GM11168 (cell line): Measurements from ENCODE around the gene EEFSEC.

Experiments
- in situ Hi-C: fragments of 300-500 bp; cut with MboI; formaldehyde crosslinking; loops from one replicate; pipeline ENCODE4 v1.12.0; 2022; ENCODE audit warnings: low sequenced_read_pairs; ENCODE audit not compliant: unreplicated experiment

EEFSEC gene

DNA sequence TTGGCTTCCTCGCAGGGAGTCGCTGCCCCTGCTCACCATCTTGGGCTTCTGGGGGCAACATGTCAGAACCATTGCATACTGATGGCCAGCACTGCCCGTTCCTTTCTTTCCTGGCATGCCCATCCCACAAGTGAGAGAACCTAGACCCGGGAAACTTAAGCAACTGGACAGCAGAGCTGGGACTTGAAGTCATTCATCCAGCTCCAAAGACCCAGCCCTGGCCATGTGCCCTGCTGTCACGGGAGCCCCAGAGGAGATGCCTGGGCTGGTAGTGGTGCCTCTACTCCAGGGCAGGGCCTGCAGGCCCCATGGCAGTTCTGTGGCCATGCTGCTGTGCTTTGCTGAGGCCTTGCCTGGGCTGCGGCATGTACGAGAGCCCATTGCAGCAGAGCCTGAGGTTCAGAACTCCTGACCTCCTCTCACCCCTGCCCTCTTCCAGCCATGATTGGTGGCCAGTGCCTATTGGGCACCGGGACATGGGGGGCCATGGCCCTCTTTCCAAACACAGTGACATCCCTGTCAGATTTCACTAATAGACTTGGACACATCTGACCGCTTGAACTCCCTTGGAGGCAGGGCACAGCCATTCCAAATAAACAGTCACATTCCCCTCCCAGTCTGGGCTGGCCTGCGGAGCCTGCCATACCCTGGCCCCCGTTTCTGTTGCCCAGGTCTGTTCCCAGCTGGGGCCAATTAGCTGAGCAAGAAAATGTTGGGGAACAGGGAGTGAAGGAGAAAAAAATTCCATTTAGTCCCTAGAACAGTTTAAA lies 115.9 kb downstream of the EEFSEC start:
- in situ Hi-C loops, result no loop called here

DNA sequence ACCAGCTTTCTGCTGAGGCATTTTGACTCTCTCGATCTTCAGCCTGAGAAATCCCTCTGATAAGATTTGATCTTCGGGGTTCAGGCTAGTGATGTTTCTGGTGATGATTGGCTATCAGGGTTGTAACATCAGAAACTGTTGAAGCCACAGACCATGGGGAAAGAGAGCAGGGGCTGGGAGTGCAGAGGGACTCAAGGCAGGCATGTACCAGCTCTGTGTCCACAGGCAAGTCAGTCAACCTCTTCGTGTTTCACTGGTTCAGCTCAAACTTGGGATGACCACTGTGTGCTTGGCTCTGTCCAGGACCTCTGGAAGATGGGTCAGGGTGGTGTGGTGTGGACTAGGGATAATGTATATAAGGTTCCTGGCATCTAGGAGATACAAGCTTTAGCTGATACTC lies 116.5 kb downstream of the EEFSEC start:
- in situ Hi-C loops, result no loop called here

DNA sequence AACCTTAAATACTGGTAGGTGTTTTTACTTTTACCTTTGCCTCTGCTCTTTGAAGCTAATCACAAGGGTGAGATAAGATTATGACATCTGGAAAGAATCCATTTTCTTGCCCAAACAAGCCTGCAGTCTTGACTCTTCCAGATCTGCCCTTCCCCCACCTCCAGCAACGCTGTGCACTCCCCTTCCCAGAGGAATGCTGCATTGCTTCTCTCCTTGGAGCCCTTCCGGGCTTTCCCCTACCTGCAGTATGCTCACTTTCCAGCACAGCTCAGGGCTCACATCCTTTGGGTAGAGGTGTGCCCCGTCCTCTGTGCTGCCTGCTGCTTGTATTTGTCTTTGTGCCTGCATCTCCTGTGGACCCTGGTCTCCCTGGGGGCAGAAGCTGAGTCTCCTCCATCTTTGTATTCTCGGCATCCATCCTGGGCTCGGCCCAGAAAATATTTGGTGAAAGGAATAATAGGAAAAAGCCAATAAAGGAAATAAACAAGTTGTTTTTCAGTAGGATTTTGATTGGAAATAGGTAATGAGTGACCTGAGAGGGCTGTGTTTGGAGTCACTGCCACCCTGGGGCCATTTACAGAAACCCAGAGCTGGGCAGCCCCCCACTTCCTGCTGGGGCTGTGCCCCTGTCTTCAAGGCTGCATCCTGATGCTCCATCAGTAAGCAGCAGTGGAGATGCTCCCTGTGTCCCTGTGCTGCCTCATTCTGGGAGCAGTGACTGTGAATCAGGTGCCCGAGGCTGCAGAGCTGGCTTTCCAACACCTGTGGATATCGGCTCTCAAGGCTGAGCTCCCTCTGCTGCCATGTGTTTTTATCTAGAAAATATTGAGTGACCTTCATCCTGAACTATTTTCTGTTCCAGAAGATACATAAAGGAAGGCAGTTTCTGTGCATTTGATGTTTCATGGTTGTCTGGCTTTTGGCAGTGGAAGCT lies 117.5 kb downstream of the EEFSEC start:
- in situ Hi-C loops, result no loop called here

DNA sequence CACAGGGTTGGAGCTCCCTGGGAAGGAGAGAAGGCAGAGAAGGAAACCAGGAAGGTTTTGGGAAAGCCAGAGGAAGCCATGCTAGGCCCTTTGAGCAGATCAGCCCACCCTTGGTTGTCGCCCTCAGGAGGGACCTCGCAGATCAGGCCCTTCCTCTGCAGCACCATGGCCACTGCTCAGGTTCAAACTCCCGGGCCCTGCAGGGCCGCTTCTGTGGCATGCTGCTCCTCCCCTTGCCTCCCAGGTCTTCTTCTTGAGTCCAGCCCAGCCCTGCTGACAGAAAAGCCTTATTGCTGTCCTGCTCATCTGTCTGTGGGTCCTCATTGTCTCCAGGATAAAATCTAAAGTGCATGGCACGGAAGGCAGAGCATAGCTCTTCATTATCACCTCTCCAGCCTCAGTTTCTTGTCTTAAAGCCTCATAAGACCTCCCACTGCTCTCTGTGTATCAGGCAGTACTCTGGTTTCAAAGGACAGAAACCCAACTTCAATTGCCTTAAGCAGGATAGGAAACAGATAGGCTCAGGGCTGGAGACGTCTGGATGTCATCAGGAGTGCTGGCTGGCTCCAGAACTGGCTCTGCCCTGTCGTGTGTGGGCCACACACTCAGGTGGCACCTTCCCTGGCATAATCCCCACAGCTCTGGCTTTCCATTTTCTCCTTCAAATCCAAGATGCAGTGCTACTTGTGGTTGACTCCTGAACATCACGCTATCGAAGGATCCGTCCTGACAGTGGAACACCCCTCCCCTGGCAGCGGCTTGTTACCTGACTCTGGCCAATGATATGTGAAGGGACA lies 118.5 kb downstream of the EEFSEC start:
- in situ Hi-C loops, result no loop called here

DNA sequence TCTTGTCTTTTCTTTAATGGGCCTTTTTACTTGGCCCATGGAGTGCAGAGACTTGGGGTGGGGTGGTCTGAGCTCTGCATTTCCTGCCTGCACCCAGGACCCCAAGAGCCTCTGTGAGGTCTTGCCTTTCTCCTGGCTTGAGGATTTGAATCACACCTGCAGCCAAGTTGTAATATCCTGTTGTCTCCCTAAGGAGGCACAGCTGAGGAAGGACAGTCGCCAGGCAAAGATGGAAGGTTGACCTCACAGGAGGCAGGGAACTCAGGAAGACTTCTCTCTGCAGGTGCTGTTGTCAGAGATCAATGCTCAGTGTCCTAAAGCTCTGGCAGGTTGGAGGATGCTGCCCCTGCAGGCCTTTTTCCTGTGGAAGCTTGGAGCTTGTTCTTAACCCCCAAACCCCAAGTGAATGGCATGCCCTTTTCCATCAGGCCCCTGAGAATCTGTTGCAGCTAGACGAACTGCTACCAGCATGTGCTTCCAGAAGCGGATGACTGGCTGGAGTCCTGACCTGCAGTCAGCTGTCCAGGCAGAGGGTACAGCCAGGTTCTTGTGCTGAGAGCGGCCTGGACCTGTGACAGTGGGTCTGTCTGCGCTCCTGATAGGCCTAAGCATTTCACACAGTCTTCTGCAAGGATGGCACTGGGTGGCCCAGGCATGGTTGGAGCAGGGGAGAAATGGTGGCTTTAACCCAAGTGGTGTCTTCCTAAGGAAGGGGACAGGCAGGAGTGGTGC lies 120.0 kb downstream of the EEFSEC start:
- in situ Hi-C loops, result no loop called here

DNA sequence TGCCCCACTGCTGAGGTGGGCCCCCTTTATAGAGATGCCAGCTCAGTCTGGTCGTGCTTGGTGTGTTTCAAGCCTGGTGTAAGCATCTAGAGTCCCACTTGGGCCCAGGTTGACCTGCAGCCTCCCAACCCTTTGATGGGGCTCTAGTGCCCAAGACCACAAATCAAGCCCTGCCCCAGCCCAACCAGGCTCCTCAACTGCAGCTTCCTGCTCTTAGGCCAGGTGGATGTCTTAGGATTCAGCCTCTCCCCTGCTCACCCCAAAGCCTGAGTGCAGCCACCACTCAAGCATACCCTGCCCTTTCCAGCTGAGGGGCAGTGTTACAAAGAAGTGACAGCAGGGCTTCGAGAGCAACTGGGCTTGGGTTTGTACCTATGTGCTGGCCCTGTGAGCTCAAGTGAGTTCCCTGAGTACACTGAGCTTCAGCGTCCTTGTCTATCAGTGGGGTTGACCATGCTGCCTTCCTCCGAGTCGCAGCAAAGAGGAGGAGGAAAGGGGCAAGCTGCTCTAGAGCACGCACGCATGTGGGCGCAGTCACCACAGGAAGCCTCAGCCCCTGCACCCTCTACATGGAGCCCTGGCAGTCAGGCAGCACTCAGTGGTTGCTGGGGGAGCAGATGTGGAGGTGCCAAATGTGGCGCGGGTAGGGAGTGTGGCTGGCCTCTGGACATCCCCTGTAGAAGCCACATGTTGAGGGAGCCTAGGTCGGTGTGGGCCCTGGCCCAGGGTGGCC lies 120.7 kb downstream of the EEFSEC start:
- in situ Hi-C loops, result no loop called here

DNA sequence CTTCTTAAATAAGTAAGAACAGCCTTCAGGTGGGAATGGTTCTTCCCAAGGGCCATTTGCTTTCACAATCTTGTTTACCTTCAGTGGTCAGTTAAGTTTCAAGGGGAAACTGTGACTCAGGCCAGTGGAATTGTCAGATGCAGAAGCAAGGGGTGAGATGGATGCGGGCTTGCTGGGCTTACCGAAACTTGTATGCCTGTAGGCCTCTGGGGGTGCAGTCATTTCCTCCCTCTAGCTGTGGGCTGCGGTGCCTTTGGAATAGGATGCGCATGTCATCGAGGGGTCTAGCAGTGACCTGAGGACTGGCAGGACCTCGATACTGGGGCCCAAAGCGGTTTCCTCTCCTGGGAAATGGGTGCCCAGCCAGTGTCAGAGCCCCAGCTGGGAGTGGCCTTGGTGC lies 121.6 kb downstream of the EEFSEC start:
- in situ Hi-C loops, result no loop called here

DNA sequence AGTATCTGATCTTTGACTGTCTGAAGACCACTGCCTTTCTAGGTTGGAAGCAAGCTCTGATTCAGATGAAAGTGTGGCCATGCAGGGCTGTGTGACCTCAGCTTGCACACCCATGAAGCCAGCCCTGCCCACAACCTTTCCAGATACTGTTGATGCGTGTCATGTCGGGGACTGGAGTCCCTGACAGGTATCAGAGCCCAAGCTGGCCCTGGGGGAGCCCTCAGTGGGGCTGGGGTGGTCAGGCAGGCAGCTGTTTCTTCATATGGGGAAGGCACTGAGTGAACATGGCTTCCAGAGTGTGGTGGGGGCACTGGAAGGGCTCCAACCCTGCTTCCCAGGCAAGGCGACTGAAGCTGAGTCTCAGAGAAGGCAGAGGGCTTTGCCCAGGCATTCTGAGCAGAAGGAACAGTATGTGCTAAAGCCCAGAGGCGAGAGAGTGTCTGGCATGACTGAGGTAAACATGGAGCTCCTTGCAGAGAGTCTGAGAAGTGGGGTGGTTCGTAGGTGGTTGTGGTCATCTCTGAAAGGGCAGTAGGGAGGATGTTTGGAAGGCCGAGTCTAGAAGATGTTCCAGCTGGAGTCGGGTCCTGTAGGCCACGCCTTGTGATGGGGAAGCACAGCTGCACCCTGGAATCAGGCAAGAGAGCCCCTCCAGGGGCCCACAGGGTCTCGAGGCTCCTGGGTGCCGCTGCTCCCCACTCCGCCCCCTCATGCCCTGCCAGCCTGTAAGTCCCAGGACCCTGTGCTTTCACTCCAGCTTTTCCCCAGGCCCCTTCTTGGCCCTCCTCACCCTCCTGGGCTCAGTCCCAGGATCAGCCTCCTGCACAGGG lies 122.2 kb downstream of the EEFSEC start:
- in situ Hi-C loops, result no loop called here

DNA sequence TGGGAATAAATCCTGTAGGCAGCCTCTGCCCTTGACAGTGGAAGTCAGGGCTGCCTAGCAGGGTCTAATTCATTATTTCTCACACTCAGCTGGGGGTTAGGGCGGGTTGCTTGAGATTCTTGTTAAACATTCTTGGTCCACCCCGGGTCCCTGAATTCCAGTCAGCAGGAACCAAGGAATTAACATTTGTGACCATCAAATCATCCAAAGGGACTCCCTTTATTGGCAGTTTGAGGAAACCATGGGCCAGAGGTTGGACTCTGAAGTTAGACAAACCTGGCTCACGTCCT lies 122.8 kb downstream of the EEFSEC start:
- in situ Hi-C loops, result no loop called here

DNA sequence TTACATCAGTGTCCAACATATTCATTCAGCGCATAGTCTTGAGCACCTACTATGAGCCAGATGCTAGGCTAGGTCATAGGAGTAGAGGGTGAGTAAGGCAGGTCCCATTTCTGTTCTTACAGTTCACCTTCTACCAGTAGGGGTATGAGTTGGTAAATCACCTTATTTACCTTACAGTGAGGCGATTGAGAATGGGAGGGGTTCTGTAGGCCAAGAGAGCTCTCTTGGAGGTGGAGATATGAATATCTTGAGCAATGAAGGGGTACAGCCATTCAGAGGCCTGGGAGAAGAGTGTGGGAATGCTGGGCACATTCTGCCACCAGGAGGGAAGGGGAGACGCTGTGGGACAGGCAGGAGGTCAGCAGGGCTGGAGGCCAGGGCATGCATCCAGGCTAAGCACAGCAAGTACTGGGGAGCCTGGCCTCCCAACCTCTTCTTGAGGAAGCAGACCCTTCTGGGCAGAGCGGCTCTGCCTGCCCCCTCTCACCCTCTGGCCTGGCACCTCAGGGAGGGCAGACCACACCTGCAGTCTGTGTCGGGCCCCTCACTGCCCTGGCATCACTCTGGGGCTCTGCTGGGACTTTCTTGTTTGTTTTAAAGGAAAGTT lies 123.4 kb downstream of the EEFSEC start:
- in situ Hi-C loops, result no loop called here

DNA sequence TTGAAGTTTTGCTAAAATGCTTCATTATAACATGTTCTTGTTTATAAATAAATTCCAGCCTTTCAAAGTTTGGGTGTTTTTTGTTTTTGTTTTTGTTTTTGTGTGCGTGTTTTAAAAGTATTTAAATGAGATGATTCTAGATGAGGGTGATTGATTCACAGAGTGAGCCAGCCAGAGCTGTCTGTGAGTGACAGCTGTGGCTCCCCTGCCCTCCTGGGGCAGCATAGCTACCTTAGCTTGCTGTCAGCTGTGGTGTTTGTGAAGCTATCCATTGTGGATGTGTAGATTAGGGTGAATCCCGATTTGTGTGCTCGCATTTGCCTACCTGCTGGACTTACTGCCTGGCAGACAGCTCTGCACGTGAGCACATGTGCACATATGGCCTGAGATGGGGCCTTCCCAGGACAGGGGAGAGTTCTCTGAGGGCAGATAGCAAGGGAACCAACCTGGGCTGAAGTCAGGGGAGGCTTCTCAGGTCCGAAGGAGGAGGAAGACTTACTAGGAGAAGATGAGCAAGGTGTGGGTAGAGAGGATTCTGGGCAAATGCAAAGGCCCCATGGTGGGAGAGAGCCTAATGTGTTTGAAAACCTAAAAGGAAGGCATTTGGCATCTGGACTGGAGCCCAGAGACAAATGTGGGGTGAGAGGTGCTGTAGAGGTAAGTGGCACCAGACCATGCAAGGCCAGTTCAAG lies 124.2 kb downstream of the EEFSEC start:
- in situ Hi-C loops, result no loop called here

DNA sequence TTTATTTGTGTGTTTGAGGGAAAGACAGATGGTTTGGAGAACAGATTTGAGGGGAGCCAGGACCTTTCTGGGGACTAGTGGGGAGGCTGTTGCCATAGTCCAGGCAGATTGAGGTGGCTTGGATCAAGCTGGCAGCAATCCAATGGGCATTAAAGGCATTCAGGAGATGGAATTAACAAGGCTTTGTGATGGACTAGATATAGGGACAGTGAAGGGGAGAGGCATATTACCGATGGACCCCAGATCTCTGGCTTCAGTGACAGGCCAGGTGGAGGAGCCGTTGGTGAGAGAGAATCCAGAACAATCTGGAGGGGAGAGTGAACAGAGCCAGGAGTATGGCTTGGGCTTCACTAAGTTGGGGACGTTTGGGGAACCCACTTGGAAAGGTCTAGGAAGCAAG lies 124.8 kb downstream of the EEFSEC start:
- in situ Hi-C loops, result no loop called here

DNA sequence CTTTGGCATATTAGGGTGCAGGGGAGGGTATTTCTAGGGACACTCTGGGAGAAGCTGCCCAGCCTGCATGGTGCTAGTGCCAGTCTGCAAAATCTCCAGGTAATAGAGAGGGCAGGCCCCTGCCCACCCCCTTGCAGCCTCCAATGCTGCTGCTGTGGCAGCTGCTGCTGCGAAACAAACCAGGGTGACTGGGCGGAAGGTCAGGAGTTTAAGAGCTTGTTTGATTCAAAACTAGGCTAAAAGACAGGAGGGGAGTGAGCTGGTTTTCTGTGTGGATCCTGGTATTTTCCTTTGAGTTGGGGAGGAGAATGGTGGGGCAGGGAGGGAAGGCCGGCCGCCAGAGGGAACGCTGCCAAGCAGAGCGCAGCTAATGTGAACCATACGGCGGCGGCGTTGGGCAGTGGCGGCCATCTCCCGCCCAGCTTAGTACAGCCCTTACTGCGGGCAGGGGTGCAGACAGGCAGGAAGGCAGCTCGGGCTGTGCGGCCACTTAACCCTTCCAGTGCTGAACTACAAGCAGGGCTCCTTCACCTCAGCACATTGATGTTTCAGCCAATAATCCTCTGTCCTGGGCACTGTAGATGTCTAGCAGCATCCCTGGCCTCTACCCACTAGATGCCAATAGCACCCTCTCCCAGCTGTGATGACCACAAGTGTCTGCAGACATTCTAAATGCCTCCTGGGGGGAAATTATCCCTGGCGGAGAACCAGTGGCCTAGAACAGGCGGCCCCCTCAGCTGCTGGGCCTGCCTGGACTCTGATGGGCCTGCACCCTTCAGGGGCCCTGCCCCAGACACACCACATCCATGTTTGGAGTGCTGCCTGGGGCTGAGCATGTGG lies 125.7 kb downstream of the EEFSEC start:
- in situ Hi-C loops, result no loop called here

DNA sequence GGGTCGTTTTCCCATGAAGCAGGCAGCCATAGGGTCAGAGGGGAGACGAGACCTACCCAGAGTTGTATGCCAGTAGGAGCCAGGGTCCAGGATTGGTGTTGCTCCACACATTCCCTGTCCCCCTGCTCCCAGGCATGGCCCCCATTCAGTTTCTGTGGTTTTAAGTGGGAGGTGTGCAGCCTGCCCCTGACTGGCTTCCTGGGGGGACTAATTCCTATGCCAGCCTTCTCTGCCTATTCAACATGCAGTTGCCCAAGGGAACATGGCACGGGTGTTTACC lies 126.3 kb downstream of the EEFSEC start:
- in situ Hi-C loops, result no loop called here

DNA sequence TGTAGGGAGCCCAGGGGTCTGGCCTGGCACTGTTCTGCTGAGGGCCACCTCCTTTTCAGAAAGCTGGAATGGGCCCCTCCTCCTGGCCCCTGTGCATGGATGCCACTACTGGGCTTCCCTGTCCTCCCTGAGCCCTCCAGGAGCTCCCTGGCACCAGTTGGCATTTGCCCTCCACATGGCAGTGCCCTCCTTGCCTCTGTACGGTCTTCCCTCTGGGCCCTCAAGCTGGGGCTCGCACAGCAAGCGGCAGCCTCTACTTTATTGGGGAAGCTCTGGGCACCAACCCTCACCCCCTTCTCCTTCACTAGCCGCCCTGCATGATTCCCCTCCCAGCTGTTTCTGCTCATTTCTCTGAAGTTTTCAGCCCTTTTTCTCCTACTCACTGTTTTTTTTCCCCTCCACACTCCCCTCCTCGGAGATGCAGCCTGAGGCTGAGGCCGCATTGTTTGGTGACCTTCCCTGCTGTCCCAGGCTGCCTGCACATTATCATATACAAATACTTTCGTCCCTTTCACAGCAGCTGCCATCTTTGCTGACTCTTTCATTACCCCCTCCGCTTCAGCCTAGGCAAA lies 127.3 kb downstream of the EEFSEC start:
- in situ Hi-C loops, result no loop called here

DNA sequence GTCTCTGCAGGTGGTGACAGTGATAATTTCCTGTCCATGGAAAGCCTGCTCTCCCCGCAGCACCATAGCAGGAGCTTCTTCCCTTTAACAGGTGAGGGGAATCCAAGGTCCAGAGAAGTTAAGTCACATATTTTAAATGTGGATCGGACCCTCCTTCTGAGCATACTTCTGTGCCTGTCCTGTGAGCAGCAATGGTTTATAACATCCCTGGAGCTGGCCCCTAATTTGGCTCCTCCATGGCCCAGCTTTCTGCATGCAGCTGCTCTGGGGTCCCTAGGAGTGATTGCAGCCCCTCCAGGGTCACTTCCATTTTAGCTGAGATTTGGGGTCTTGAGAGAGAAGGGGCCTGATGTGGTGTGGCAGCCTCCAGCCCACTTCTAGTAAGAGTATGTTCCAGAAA lies 127.8 kb downstream of the EEFSEC start:
- in situ Hi-C loops, result no loop called here
